Activated CD8-positive, alpha-beta memory T cell treated with anti-CD3 and anti-CD28 coated beads, Interleukin-2, amount 50 U/mL, for 1 hour (primary cell): Measurements from ENCODE around the gene ATP2B3.

Source experiments
- DNase-seq: peaks from one replicate; pipeline ENCODE4 v3.0.0-alpha.2; 2020; ENCODE audit errors: extremely low read depth

The ATP2B3 gene

GRCh38 chrX:153533091-153533490, 15.6 kb downstream of the ATP2B3 start:
- no peak for DNase-seq

- no peak for DNase-seq
These were observed 19.6 kb downstream of the ATP2B3 start for GRCh38 chrX:153537080-153537479.

GRCh38 chrX:153537526-153538295, 20.3 kb downstream of the ATP2B3 start:
- DNase-seq = no peak

GRCh38 chrX:153538424-153538823, 21.0 kb downstream of the ATP2B3 start:
- no peak for DNase-seq

GRCh38 chrX:153539171-153539978, 21.9 kb downstream of the ATP2B3 start:
- peak; percentile 11 for DNase-seq

- DNase-seq = no peak
These were observed 22.5 kb downstream of the ATP2B3 start for GRCh38 chrX:153539979-153540358.

GRCh38 chrX:153544727-153545126, 27.3 kb downstream of the ATP2B3 start:
- DNase-seq = no peak

- no peak for DNase-seq
These were observed 28.9 kb downstream of the ATP2B3 start for GRCh38 chrX:153546386-153546785.

- no peak for DNase-seq
These were observed 29.8 kb downstream of the ATP2B3 start for GRCh38 chrX:153547195-153547594.

GRCh38 chrX:153549231-153549630, 31.8 kb downstream of the ATP2B3 start:
- no peak for DNase-seq

- DNase-seq = no peak
These were observed 32.4 kb downstream of the ATP2B3 start for GRCh38 chrX:153549807-153550206.

- DNase-seq = no peak
These were observed 33.7 kb downstream of the ATP2B3 start for GRCh38 chrX:153551135-153551534.

- DNase-seq = no peak
These were observed 37.2 kb downstream of the ATP2B3 start for GRCh38 chrX:153554519-153555167.

GRCh38 chrX:153556767-153557166, 39.3 kb downstream of the ATP2B3 start:
- DNase-seq = no peak

- DNase-seq = no peak
These were observed 40.3 kb downstream of the ATP2B3 start for GRCh38 chrX:153557618-153558355.

- no peak for DNase-seq
These were observed 42.6 kb downstream of the ATP2B3 start for GRCh38 chrX:153560000-153560399.

GRCh38 chrX:153560466-153560865, 43.0 kb downstream of the ATP2B3 start:
- no peak for DNase-seq

GRCh38 chrX:153561337-153561736, 43.9 kb downstream of the ATP2B3 start:
- no peak for DNase-seq

GRCh38 chrX:153562546-153562945, 45.1 kb downstream of the ATP2B3 start:
- no peak for DNase-seq

- DNase-seq = no peak
These were observed 46.7 kb downstream of the ATP2B3 start for GRCh38 chrX:153564047-153564606.

- DNase-seq = no peak
These were observed 48.6 kb downstream of the ATP2B3 start for GRCh38 chrX:153565996-153566580.
